ENCODE results near the gene SLC6A3. TPM values are rescaled to one million over a fixed set of nuclear protein-coding genes. Genes with fewer than 3 reads are reported as not detected.
A peak's percentile ranks its signal among the peaks of the same experiment; 100 is the strongest.

The SLC6A3 gene
- total RNA-seq, 1 experiment from 2014 or later = not detected

- DNase-seq (ENCODE audit: low spot score) = peak; percentile 25
Observed at GRCh38 chr5:1409381-1410110, 35.7 kb downstream of the SLC6A3 start.

GRCh38 chr5:1406681-1407640, 38.3 kb downstream of the SLC6A3 start:
- no peak for DNase-seq (ENCODE audit: low spot score)

DNA sequence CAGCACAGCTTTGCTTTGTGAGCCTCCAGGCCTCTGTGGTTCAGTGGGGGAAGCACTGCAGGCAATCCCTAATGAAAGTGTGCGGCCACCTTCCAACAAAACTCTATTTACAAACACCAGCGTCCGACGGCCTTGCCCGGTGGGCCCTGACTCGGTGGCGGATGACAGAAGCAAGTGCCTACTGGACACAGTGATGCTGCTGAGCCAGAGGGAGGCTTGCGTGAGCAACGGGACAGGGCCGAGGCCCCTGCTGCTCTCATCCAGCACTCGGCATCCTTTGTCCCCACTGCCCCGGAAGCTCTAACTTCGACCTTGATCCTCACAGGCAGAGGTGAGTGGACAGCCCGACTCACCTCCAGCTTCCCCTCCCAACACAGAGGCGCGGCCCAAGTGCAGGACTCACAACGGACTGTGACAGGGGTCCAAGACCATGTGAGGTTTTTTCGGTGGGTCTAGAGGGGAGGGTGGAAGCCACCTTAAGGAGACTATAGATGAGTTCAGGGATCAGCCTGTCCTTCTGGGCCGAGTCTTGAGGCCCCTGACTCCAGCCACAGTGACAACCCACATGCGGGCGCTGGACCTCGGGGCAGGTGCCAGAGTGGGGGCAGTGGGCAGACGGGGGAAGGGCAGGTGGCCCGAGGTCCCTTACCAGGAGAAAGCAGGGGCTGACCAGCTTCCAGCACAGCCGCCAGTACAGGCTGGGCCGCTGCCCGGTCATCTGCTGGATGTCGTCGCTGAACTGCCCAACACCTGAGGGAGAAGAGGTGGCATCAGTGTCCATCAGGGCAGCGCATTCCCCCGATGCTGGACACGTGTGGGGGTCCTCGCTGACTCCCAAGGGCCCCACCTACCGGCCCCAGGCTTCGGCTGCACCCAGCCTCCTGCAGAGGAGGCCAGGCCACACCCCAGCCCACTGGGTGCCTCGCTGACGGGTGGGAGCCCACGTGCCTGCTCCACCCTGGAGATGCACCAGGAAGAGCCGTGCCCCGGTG, 39.4 kb downstream of the SLC6A3 start:
- no peak for DNase-seq (ENCODE audit: low spot score)

GRCh38 chr5:1405121-1405520, 40.1 kb downstream of the SLC6A3 start:
- DNase-seq (ENCODE audit: low spot score) = no peak

GRCh38 chr5:1404062-1404461, 41.2 kb downstream of the SLC6A3 start:
- DNase-seq (ENCODE audit: low spot score) = no peak

DNA sequence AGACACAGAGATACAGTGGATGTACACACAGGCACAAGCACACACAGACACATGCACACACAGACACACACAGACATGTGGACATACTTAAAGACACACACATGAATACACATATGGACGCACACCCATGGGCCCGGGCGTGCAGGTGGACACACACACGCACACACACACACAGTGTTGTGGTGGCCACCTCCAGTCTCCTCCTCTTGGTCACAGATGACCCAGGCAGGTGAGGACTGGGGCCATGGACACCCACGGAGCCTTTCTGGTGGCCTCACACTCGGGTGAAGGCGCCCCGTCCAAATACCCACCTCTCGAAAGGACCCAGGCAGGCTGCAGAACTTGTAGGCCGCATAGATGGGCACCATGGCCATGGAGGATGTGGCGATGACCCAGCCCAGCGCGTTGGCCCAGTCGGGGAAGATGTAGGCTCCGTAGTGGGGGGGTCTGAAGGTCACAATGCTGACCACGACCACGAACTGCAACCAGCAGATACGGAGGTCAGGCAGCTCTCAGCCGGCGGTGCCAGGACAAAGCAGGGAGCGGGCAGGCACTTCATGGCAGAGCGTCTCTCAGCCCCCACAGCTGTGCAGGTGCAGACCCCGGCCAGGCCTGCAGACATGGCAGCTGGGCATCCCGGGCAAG, 42.5 kb downstream of the SLC6A3 start:
- DNase-seq (ENCODE audit: low spot score) = no peak

- no peak for DNase-seq (ENCODE audit: low spot score)
Observed at GRCh38 chr5:1401536-1402138, 43.6 kb downstream of the SLC6A3 start.

- no peak for DNase-seq (ENCODE audit: low spot score)
Observed at GRCh38 chr5:1400936-1401335, 44.3 kb downstream of the SLC6A3 start.

- no peak for DNase-seq (ENCODE audit: low spot score)
Observed at GRCh38 chr5:1400211-1400855, 44.9 kb downstream of the SLC6A3 start.

DNA sequence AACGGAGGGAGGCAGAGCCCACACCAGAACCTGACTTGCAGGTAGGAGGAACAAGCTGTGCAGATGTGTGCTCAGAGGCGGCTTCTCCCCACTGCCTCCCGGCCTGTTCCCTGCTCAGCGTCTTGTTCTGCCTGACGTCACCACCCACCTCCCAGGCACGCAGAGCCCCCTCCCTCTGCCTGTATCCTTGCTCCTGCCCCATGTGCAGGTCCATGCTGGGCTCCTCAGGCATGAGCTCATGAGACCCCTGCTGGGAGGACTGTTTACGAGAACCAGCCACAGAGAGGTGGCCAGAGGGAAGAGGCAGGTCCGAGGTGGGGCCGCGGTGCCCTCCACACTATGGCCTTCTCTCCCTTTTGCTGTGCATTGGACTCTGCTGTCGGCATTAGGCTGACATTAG, 45.5 kb downstream of the SLC6A3 start:
- no peak for DNase-seq (ENCODE audit: low spot score)

GRCh38 chr5:1396293-1396816, 48.9 kb downstream of the SLC6A3 start:
- DNase-seq (ENCODE audit: low spot score) = no peak

- no peak for DNase-seq (ENCODE audit: low spot score)
Observed at GRCh38 chr5:1394881-1395860, 50.1 kb downstream of the SLC6A3 start.

GRCh38 chr5:1393571-1394501, 51.4 kb downstream of the SLC6A3 start:
- DNase-seq (ENCODE audit: low spot score) = no peak

- DNase-seq (ENCODE audit: low spot score) = no peak
Observed at GRCh38 chr5:1392801-1393565, 52.3 kb downstream of the SLC6A3 start.

DNA sequence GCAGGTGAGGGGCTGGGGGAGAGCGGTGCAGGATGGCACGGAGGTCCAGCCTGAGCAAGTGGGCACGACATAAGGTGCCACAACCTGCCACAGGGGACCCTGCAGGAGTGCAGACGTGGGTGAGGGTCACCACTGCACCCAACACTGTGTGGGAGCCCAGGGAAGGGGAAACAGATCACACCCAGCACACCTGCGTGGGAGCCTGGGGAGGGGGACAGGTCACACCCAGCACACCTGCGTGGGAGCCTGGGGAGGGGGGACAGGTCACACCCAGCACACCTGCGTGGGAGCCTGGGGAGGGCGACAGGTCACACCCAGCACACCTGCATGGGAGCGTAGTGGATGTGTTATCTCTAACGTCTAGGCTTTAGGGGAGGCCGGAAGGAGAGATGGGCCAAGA, 53.0 kb downstream of the SLC6A3 start:
- DNase-seq (ENCODE audit: low spot score) = no peak

- no peak for DNase-seq (ENCODE audit: low spot score)
Observed at GRCh38 chr5:1391691-1392090, 53.5 kb downstream of the SLC6A3 start.

Data from HT-29 (cell line).